GM10847 (cell line): ENCODE measurements around the gene SERPINB1.

Experiments used
- POLR2A ChIP-seq: IDR thresholded peaks from 2 replicates; pipeline ENCODE4 v1.6.1; 2011; ENCODE audit not compliant: insufficient read length; ENCODE audit errors: extremely low read depth

SERPINB1 gene

DNA sequence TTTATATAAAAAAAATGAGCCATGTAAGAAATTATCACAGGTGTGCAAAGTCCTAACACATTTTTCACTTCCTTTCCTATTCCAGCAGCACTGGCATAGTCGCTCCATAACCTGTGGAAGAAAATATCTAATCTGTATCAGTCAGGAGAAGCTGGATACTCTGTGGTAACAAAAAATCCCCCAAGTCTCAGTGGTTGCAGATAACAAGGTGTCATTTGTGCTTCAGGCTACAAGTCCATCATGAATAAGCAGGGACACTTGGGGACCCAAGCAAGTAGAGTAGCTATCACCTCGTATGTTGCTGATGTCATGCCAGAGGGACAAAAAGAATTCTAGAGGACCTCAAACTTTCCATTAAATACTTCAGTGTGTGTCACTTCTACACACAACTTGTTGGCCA, 30.3 kb upstream of the SERPINB1 start:
- no peak for TF ChIP-seq POLR2A

DNA sequence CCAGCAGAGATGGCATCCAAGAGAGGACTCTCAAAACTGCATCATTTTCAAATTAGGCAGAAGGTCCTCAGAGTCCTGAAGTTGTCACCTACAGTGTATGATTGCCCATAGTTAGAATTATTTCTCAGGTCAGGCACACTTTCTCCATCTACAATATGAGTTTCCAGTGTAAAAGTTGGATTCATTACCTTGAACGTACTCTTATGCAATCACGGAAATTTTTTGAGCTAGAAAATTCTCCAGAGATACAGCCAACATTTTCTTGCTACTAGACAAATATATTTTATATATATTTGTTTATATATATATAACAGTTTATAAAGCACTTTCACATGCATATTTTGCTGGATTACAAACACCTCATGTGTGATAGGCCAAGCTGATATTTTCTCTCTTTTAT, 29.4 kb upstream of the SERPINB1 start:
- no peak for TF ChIP-seq POLR2A

DNA sequence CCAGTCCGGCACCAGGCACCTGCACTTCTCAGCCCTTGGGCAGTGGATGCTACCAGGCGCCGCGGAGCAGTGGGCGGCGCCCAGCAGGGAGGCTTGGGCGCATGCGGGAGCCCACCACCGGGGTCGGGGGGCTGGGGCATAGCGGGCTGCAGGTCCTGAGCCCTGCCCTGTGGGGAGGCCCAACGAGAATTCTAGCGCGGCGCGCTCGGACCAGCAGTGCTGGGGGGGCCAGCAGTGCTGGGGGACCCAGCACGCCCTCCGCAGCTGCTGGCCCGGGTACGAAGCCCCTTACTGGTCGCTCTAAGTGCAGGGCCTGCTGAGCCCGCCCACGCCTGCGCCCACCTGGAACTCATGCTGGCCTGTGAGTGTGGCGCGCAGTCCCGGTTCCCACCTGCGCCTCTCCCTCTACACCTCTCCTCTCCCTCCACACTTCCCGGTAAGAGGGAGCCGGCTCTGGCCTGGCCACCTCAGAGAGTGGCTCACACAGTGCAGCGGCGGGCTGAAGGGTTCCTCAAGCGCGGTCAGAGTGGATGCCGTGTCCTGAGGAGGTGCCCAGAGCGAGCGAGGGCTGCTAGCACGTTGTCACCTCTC, 28.5 kb upstream of the SERPINB1 start:
- no peak for TF ChIP-seq POLR2A

DNA sequence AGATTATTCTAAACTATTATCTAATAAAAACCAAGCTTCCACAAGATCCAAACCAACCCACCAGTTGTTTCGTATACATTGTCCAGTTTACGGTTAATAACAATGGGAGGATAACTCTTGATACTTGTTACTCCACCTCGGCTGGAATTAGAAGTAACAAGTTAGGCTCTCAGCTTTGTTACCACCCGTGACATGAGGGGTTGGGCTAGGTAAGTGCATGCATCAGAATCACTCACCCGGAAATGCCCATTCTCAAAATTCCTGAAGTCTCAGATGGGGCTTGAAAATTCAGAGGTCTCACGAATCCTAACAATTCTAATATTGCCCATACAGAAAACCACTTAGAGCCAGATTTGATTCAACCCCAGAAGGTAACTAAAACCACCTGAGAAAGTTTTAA, 27.0 kb upstream of the SERPINB1 start:
- TF ChIP-seq POLR2A = no peak

DNA sequence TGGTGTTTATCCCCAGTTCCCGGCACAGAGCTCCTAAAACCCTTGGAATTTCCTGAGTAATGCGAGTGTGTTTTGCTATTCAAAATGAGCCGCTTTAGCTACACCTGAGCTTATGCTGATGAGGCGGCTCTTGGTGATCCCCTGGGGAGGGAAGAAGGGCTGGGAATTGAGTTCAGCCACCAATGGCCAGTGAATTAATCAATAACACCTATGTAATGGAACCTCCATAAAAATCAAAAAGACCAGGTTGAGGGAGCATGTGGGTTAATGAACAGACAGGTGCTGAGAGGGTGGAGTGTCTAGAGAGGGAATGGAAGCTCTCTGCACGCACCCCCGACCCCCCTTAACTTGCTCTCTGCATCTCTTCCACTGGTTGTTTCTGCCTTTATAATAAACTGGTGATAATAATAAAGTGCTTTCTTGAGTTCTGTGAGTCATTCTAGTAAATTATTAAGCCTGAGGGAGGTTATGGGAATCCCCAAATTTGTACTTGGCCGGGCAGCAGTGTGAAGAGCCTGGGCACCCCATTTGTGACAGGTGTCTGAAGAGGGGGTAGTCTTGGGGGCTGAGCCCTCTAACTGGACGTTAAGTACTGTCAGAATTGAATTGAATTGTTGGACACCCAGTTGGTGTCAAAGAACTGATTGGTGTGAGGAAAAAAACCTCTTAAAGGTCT, 24.6 kb upstream of the SERPINB1 start:
- TF ChIP-seq POLR2A = no peak

DNA sequence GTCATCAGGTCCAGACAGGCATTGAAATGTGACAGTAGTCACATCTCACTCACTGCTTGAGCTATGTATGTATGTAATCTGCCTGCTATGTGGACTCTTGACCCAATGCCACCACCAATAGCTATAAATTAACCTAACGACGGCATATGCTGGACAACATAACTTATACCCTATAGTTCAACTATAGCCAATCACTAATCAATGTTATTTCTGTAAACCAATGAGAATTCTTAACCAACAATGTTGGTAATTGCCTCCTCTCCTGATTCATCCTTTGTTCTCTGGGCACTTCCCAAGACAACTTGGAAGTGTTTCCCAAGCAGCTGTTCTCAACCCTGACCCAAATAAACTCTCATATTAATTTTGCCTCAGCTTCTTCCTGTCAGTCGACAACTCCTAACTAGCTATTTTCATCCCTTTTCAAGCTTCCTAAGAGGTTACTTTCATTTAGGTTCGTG, 24.1 kb upstream of the SERPINB1 start:
- no peak for TF ChIP-seq POLR2A

DNA sequence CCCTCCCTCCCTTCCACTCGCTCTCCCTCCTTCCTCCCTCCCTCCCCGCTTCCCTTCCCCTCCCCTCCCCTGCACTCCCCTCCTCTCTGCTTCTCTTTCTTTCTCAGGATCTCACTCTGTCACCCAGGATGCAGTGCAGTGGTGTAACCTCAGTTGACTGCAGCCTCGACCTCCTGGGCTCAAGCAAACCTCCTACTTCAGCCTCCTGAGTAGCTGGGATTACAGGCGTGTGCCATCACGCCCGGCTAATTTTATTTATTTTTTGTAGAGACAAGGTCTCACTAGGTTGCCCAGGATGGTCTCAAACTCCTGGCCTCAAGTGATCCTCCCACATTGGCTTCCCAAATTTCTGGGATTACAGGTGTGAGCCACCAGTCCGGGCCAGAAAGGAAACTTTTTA, 23.6 kb upstream of the SERPINB1 start:
- no peak for TF ChIP-seq POLR2A

DNA sequence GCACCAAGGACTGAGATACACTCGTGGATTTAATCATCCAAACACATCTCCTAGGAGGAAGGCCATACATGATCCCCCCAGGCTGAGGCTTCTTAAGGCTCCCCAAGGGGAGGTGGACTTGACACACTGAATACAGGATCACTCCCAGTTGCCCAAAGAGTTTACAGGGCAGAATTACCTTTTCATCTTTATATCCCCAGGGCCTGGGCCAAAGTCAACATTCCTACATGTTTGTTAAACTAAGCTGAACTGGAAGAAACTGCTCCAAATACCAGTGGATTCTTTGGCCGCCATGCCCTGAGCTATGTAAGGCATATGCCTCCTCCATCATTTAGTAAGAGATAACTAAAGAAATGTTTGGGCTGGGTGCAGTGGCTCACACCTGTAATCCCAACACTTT, 22.2 kb upstream of the SERPINB1 start:
- TF ChIP-seq POLR2A = no peak

DNA sequence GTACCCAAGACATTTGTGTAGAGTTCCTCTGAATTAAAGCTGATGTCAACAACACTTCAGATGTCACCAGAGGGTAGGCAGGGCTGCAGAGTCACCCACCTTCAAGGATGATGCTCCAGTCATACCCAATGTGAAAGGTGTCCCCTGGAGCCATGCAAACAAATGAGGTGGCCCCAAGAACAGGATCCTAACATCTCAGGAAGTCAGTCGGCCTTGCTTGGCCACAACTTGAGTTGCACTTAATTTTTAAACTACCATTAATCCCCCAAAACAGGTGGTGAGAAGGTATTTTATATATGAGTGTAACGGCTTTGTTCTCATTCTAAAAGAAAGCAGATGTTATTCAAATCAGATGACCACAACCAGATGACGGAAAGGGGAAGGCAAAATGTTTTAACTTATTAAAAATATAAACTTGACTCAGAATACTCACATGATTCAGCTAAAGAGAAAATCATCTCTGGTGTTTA, 21.1 kb upstream of the SERPINB1 start:
- TF ChIP-seq POLR2A = no peak

DNA sequence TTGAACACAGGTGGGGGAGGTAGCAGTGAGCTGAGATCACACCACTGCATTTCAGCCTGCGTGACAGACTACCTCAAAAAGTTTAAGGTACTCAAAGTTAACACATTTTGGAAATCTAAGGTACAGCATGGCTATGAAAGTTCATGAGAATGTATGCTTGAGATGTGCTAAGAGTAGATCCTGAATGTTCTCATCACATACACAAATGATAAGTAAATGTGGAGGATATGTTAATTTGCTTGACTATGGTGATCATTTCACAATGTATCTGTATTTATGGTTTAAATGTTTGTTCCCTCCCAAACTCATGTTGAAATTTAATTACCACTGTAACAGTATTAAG, 20.1 kb upstream of the SERPINB1 start:
- TF ChIP-seq POLR2A = peak; percentile 15

DNA sequence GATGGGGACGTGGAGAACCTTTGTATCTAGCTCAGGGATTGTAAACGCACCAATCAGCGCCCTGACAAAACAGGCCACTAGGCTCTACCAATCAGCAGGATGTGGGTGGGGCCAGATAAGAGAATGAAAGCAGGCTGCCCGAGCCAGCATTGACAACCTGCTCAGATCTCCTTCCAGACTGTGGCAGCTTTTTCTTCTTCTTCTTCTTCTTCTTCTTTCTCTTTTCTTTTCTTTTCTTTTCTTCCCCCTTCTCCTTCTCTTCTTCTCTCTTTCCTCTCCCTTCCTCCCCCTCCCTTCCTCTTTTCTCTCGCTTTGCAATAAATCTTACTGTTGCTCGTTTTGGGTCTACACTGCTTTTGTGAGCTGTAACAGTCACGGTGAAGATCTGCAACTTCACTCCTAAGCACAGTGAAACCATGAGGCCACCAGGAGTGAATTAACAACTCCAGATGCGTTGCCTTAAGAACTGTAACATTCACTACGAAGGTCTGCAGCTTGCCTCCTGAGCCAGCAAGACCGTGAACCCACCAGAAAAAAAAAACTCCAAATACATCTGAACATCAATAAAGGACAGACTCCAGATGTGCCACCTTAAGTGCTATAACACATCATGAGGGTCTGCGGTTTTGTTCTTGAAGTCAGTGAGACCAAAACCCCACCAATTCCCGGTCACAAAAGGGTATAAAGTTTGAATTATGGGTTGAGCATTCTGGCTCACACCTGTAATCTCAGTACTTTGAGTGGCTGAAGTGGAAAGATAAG, 19.6 kb upstream of the SERPINB1 start:
- peak; percentile 7 for TF ChIP-seq POLR2A

DNA sequence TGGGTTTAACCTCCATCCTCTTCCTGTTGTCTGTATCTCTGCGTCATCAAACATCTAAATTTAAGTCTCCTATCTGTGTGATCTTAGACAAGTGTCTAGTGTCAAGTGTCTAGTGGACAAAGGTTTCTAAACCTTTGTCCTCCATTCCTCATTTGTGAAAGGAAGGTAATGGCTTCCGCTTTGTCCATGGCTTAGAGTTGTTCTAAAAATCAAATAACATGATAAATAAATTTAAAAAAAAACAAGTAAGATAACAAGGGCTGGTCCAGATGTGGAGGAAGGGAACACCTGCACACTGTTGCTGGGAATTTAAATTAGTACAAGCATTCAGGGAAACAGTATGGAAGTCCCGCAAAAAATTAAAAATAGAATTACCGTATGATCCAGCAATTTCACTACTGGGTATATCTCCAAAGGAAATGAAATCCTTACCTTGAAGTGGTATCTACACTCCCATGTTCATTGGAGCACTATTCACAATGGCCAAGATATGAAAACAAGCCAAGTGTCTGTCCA, 17.6 kb upstream of the SERPINB1 start:
- no peak for TF ChIP-seq POLR2A

DNA sequence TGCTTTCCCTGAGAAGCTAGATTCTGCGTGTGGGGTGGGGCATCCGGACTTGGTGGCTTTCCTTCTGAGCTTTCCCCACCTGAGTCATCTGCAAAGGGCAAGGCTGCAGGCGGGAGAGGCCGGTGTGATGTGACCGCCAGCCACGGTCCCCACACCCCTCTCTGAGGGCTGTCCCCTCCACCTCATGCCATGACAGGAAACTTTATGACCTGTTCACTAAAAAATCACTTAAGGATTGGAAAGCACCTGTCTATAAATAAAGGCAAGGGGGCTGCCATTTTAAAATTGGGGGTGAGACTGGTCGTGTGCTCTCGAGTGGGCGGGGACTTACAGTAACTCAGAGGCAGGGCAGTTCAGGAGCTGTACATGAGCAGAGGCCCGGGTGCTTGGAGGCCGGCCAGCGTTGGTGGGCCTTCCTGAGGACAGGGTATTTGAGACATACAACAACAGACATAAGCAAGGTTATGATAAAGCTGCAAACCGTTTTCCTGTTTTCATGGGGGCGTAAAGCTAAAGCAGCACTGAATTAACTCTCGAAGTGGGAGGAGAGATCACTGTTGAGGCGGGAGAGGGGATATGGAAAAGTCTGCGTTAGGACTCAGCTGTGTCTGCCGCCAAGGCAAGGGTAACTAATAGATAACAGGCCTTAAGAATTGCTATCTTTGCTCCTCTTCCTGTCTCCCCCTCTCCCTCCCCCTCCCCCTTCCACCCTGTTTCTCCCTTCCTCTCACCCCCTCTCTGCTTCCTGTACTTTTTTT, 16.1 kb upstream of the SERPINB1 start:
- peak; percentile 44 for TF ChIP-seq POLR2A

DNA sequence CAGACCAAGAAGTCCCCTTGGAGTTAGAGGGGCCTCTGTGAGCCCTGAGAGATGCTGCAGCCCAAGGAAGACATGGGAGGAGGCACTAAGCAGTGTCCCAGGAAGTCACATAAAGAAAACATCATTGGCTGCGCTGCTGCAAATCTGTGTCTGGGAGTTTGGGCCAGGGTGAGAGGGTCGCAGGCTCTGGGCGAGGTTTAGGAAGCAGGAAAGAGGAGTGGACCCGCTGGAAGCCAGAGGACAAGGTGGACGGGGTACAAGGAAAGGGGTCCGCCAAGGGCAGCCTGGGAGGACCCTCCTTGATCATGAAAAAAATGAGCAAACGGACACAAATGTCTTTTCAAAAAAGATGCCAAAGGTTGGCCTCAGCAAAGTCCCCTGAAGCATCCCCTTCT, 15.5 kb upstream of the SERPINB1 start:
- no peak for TF ChIP-seq POLR2A

DNA sequence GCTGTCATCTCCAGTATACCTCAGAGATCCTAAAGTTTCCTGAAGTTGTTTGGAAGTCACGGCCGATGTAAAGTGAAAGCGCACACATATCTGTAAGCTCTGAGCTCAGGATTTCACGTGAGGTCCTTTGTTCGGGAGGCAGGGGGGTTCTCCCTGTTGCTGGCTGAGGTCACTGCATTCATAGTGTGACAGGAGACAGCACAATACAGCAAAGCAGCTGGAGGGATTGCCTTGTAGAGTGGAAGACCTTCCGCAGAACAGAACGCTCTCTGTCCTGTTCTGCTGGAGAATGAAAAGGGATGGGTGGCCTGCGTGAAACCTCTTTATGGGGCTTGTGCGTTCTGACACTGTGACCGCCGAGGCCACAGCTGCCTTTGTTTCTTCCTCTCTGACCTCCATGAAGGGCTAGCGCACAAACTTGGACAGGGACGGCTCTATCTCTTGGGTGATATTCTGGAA, 13.4 kb upstream of the SERPINB1 start:
- no peak for TF ChIP-seq POLR2A

DNA sequence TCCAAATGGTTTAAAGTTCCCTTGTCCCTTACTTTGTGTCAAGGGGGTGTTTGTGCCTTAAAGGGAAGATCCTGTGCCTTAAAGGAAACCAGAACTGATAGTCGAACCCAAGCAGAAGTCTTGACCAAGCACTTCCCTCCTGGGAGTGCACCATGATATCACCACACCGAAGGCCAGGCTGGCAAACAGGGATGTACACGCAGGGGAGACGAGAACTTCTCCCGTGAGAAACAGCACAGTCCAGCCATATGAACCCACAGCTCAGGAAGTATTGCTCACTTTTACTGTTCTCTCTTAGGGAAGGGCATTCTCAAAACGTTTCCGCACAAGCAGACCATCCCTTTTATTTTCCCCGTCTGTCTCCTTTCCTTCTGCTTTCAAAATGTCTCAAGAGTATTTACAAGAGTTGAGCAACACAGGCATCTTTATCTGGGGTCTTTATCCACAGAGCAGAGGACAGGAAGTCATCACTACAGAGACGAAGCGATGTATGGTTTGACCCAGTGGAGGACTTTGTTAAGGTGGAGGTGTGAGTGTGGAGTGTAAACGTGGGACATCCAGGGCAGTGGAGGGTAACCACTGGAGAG, 12.8 kb upstream of the SERPINB1 start:
- no peak for TF ChIP-seq POLR2A
